ENCODE measurements around the gene ILF2.

ILF2 gene

GRCh38 chr1:153667439-153667838 lies 3.4 kb downstream of the ILF2 start:
- H3K9ac ChIP-seq, result no peak overlapping the region; the same call in 1 of the 2 replicates
- H3K27me3 ChIP-seq, result no peaks in the 10 kb centered on the region
- TF ChIP-seq Cebpa-rat (IDR thresholded peaks at IDR 0.05), result no peak
- H4K20me1 ChIP-seq, result peaks cover 67% of the 10 kb centered on the region
- H3K36me3 ChIP-seq, result peaks cover 73% of the 10 kb centered on the region
- no peaks in the 10 kb centered on the region for H3K9me3 ChIP-seq
- H3K4me1 ChIP-seq, result peaks cover 22% of the 10 kb centered on the region
- no peak overlapping the region for H3K27ac ChIP-seq
- H3K4me2 ChIP-seq, result peak overlapping the region; percentile 93; the same call in 1 of the 2 replicates
- H3K4me3 ChIP-seq, result no peak overlapping the region

GRCh38 chr1:153663211-153663610 lies 7.6 kb downstream of the ILF2 start:
- H3K4me1 ChIP-seq, result peaks cover 30% of the 10 kb centered on the region
- H3K9ac ChIP-seq, result no peak overlapping the region
- no peaks in the 10 kb centered on the region for H3K27me3 ChIP-seq
- peaks cover 78% of the 10 kb centered on the region for H4K20me1 ChIP-seq
- no peaks in the 10 kb centered on the region for H3K9me3 ChIP-seq
- TF ChIP-seq Cebpa-rat (IDR thresholded peaks at IDR 0.05), result no peak
- no peak overlapping the region for H3K4me3 ChIP-seq
- peaks cover 85% of the 10 kb centered on the region for H3K36me3 ChIP-seq
- H3K4me2 ChIP-seq, result no peak overlapping the region
- no peak overlapping the region for H3K27ac ChIP-seq

DNA sequence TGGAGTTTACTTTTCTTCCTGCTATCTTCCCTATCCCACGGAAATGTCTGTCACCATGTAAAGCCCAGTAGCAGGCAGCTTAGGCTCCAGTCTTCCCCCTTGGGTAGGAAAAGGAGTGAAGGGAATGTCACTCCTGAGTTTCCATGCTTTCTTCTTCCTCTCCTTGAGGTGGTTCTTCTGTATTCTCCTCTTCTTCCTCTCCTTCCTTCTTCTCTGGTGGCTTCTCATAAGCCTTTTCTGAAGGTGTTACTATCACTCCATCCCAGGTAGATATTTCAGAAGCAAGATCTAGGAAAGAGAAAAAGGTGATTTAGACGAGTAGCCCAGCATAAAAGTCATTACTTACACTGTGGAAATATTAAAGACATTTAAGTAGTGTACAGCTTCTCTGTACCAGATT lies 8.5 kb downstream of the ILF2 start:
- Histone ChIP-seq H3K4me1 (peaks cover 29% of the 10 kb centered on the region), H3K9ac (no peak overlapping the region), H3K9me3 (no peaks in the 10 kb centered on the region), H3K4me3 (no peak overlapping the region), H3K27ac (no peak overlapping the region), H3K27me3 (no peaks in the 10 kb centered on the region), H4K20me1 (peaks cover 70% of the 10 kb centered on the region), H3K4me2 (no peak overlapping the region), H3K36me3 (peaks cover 75% of the 10 kb centered on the region)
- TF ChIP-seq Cebpa-rat (IDR thresholded peaks at IDR 0.05), result no peak

- Histone ChIP-seq H3K4me3 (no peak overlapping the region), H3K9ac (peak overlapping the region; percentile 38; the same call in 1 of the 2 replicates), H3K9me3 (no peaks in the 10 kb centered on the region), H3K27me3 (no peaks in the 10 kb centered on the region), H4K20me1 (peaks cover 59% of the 10 kb centered on the region), H3K4me1 (peaks cover 29% of the 10 kb centered on the region), H3K27ac (0 out of 2 replicates have a peak overlapping the region, but pooled peaks have one; percentile 22), H3K36me3 (peaks cover 65% of the 10 kb centered on the region), H3K4me2 (peak overlapping the region; percentile 32; the same call in 1 of the 2 replicates)
- TF ChIP-seq Cebpa-rat (IDR thresholded peaks at IDR 0.05), result no peak
These were observed 9.6 kb downstream of the ILF2 start for GRCh38 chr1:153661111-153661708.

DNA sequence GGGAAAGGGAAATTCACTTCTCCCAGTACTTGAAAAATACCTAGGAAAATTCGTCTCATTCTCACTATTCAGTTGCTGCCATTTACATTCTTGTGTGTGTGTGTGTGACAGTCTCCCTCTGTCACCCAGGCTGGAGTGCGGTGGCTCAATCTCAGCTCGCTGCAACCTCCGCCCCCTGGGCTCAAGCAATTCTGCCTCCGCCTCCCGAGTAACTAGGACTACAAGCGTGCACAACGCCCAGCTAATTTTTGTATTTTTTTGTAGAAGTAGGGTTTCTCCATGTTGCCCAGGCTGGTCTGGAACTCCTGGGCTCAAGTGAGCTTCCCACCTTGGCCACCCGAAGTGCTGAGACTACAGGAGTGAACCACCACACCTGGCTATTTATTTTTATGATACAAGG lies 11.1 kb downstream of the ILF2 start:
- no peak for TF ChIP-seq Cebpa-rat (IDR thresholded peaks at IDR 0.05)
- Histone ChIP-seq H3K4me1 (peaks cover 29% of the 10 kb centered on the region), H3K9ac (peak overlapping the region; percentile 91), H3K9me3 (no peaks in the 10 kb centered on the region), H3K27ac (peak overlapping the region; percentile 87; the same call in 1 of the 2 replicates), H3K4me2 (peak overlapping the region; percentile 95), H3K36me3 (peaks cover 49% of the 10 kb centered on the region), H3K4me3 (peak overlapping the region; percentile 83), H3K27me3 (no peaks in the 10 kb centered on the region), H4K20me1 (peaks cover 47% of the 10 kb centered on the region)

DNA sequence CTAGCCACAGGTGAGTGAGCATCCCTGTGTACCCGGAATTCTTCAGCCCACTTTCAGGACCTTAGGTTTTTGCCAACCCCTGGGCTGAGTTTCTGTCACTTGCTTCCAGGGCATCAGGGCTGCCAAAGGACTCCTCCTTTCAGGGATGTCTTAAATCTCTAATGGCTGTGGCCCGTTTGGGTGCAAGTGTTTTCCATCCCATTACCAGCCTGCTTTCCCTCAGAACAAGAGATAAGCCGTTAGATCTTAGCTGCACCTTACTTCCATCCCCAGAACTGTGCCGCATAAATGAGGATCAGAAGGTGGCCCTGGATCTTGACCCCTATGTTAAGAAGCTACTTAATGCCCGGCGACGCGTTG lies 11.6 kb downstream of the ILF2 start:
- H3K9ac ChIP-seq, result peak overlapping the region; percentile 91
- no peaks in the 10 kb centered on the region for H3K9me3 ChIP-seq
- no peaks in the 10 kb centered on the region for H3K27me3 ChIP-seq
- H3K4me1 ChIP-seq, result peaks cover 29% of the 10 kb centered on the region
- peak overlapping the region; percentile 95 for H3K4me2 ChIP-seq
- TF ChIP-seq Cebpa-rat (IDR thresholded peaks at IDR 0.05), result no peak
- H3K36me3 ChIP-seq, result peaks cover 44% of the 10 kb centered on the region
- peak overlapping the region; percentile 87 for H3K27ac ChIP-seq
- H4K20me1 ChIP-seq, result peaks cover 42% of the 10 kb centered on the region
- H3K4me3 ChIP-seq, result peak overlapping the region; percentile 83

- Histone ChIP-seq H3K4me1 (peaks cover 29% of the 10 kb centered on the region), H3K27me3 (no peaks in the 10 kb centered on the region), H3K9me3 (no peaks in the 10 kb centered on the region), H3K4me2 (peak within 1 kb of the TSS; percentile 95), H3K36me3 (peaks cover 39% of the 10 kb centered on the region), H4K20me1 (peaks cover 39% of the 10 kb centered on the region), H3K27ac (peak within 1 kb of the TSS; percentile 87), H3K9ac (peak within 1 kb of the TSS; percentile 91), H3K4me3 (peak within 1 kb of the TSS; percentile 83)
- no peak for TF ChIP-seq Cebpa-rat (IDR thresholded peaks at IDR 0.05)
These were observed 12.2 kb downstream of the ILF2 start, which contains the start of gene SNAPIN for GRCh38 chr1:153658400-153659174. SNAPIN (plus strand) TSS chr1:153658703; CDS start chr1:153658744, 41 bp downstream.

GRCh38 chr1:153655333-153655732 lies 15.5 kb downstream of the ILF2 start:
- no peak overlapping the region for H3K9ac ChIP-seq
- no peak overlapping the region for H3K27ac ChIP-seq
- H3K4me3 ChIP-seq, result no peak overlapping the region
- H3K27me3 ChIP-seq, result no peaks in the 10 kb centered on the region
- H3K36me3 ChIP-seq, result peaks cover 7% of the 10 kb centered on the region; the same call in 1 of the 2 replicates
- no peak for TF ChIP-seq Cebpa-rat (IDR thresholded peaks at IDR 0.05)
- no peaks in the 10 kb centered on the region for H3K9me3 ChIP-seq
- peaks cover 14% of the 10 kb centered on the region for H4K20me1 ChIP-seq
- peaks cover 18% of the 10 kb centered on the region for H3K4me1 ChIP-seq
- no peak overlapping the region for H3K4me2 ChIP-seq

DNA sequence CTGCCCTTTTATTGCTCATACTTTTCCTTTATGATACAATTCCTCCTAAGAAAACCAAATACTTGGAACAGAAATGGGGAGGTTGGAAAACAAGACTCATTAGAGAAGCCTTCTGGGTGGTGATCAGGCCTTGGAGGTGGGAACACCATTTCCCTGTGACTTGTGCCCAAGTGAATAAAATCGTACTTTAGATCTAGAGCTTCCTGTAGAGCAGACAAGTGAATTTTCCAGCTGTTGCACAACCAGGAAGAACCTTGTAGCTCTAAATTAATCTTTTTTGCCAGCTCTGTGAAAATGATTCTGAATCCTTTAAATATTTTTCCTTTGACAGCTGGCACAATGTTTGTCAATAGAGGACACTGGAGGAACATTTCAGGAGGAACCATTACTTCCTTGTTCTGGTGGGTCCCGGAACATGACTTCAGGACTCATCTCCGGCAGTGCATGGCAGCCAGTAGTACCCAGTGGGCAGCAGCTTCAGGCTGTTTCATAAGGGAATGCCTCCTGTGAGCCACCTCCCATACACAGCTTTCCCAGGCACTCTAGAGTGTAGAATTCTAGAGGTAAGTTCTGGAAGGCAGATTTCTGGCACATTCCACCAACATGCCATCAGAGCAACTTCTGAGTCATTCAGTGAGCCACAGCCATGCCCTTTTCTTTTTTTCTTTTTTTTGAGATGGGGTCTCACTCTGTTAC lies 17.8 kb downstream of the ILF2 start:
- Histone ChIP-seq H3K4me3 (no peak overlapping the region), H3K27ac (no peak overlapping the region), H3K9ac (no peak overlapping the region), H3K4me1 (peaks cover 19% of the 10 kb centered on the region), H4K20me1 (no peaks in the 10 kb centered on the region), H3K4me2 (no peak overlapping the region), H3K27me3 (no peaks in the 10 kb centered on the region), H3K9me3 (no peaks in the 10 kb centered on the region), H3K36me3 (no peaks in the 10 kb centered on the region)
- TF ChIP-seq Cebpa-rat (IDR thresholded peaks at IDR 0.05), result no peak
